OCI-LY3 (cell line): ENCODE results near the gene FCHSD2.

ENCODE experiments used
- CTCF ChIP-seq: fragments of 200-600, 300-600 bp; sonication (generic); IDR thresholded peaks from 2 replicates; pipeline ENCODE4 v1.5.1; 2014; ENCODE audit warnings: antibody characterized with exemption, low read length, low read depth
- EZH2phosphoT487 ChIP-seq: fragments of 200-600 bp; shearing (Covaris generic); IDR thresholded peaks from 2 replicates; pipeline ENCODE4 v1.6.1; 2018; ENCODE audit warnings: antibody characterized with exemption, mixed run types, low read depth

DNA sequence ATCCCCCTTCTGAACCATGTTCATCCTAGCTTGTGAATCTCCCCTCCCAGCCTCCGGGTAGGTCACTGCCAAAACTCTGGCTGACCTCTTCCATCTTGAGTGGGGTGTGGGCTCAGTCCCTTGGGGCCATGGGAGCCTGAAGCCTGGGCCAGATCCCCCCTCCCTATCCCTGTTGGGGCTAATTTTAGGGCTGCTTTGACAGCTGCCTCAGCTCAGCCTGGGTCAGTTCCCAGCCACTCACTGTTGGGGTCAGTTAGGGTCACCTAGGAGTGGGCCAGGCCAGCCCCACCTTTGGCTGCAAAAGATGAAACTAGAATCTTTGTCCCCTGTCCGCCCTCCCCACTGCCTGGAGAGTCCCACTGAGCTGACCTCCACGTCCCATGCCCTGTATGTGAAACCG, 46.2 kb upstream of the FCHSD2 start:
- no peak for TF ChIP-seq CTCF
- no peak for TF ChIP-seq EZH2phosphoT487
